H9 (cell line): Measurements from ENCODE around the gene NEAT1. TPM values are rescaled to one million over a fixed set of nuclear protein-coding genes. Genes with fewer than 3 reads are reported as not detected.

ENCODE experiments used
- DNase-seq: peaks from one replicate; pipeline ENCODE4 v3.0.0-alpha.2; 2017
- H2AFZ ChIP-seq: one replicate; pipeline ENCODE4 v1.6.1; 2013; ENCODE audit warnings: mild to moderate bottlenecking, low read length, control low read depth, moderate library complexity
- H2AK5ac ChIP-seq: 2 replicates; pipeline ENCODE4 v1.6.1; 2013; ENCODE audit warnings: low read length, control low read depth, mixed read lengths; ENCODE audit not compliant: insufficient read length
- H2BK120ac ChIP-seq: one replicate; pipeline ENCODE4 v1.6.1; 2013; ENCODE audit warnings: low read depth, mild to moderate bottlenecking, low read length, control low read depth, inconsistent platforms; ENCODE audit not compliant: poor library complexity, severe bottlenecking
- H2BK12ac ChIP-seq: 2 replicates; pipeline ENCODE4 v1.6.1; 2013; ENCODE audit warnings: low read length, control low read depth, mixed read lengths, low read depth; ENCODE audit not compliant: insufficient read length
- H2BK15ac ChIP-seq: 2 replicates; pipeline ENCODE4 v1.6.1; 2013; ENCODE audit warnings: low read depth, low read length, control low read depth
- H2BK20ac ChIP-seq: one replicate; pipeline ENCODE4 v1.6.1; 2013; ENCODE audit warnings: low read depth, mild to moderate bottlenecking, low read length, control low read depth, inconsistent platforms; ENCODE audit not compliant: poor library complexity, severe bottlenecking
- H2BK5ac ChIP-seq: 2 replicates; pipeline ENCODE4 v1.6.1; 2013; ENCODE audit warnings: low read length, control low read depth, mixed read lengths; ENCODE audit not compliant: insufficient read length
- H3K14ac ChIP-seq: 2 replicates; pipeline ENCODE4 v1.6.1; 2013; ENCODE audit warnings: low read length, control low read depth; ENCODE audit not compliant: insufficient read depth
- H3K18ac ChIP-seq: 2 replicates; pipeline ENCODE4 v1.6.1; 2013; ENCODE audit warnings: low read depth, mild to moderate bottlenecking, mixed read lengths, low read length, control low read depth; ENCODE audit not compliant: insufficient read length
- H3K23ac ChIP-seq: 2 replicates; pipeline ENCODE4 v1.6.1; 2013; ENCODE audit warnings: low read length, control low read depth, mixed read lengths, low read depth; ENCODE audit not compliant: insufficient read length
- H3K23me2 ChIP-seq: 2 replicates; pipeline ENCODE4 v1.6.1; 2013; ENCODE audit warnings: low read depth, mild to moderate bottlenecking, mixed read lengths, low read length, control low read depth; ENCODE audit not compliant: insufficient read length, poor library complexity, severe bottlenecking
- H3K27ac ChIP-seq: 2 replicates; pipeline ENCODE4 v1.5.1; 2013; ENCODE audit warnings: low read length, control low read depth, mixed read lengths, low read depth; ENCODE audit not compliant: insufficient read length
- H3K27me3 ChIP-seq: 2 replicates; pipeline ENCODE4 v1.6.1; 2013; ENCODE audit warnings: low read length, control low read depth, inconsistent platforms; ENCODE audit not compliant: insufficient read depth
- H3K4ac ChIP-seq: 2 replicates; pipeline ENCODE4 v1.6.1; 2013; ENCODE audit warnings: low read depth, mild to moderate bottlenecking, control low read depth, inconsistent platforms, low read length, moderate library complexity
- H3K4me1 ChIP-seq: 2 replicates; pipeline ENCODE4 v1.6.1; 2013; ENCODE audit warnings: low read length, control low read depth, inconsistent platforms; ENCODE audit not compliant: insufficient read depth
- H3K4me2 ChIP-seq: 2 replicates; pipeline ENCODE4 v1.6.1; 2013; ENCODE audit warnings: low read length, control low read depth, mixed read lengths; ENCODE audit not compliant: insufficient read length, insufficient read depth
- H3K56ac ChIP-seq: 2 replicates; pipeline ENCODE4 v1.6.1; 2013; ENCODE audit warnings: low read depth, mild to moderate bottlenecking, mixed read lengths, low read length, control low read depth; ENCODE audit not compliant: insufficient read length
- H3K79me1 ChIP-seq: 2 replicates; pipeline ENCODE4 v1.6.1; 2013; ENCODE audit warnings: low read depth, mild to moderate bottlenecking, moderate library complexity, low read length, control low read depth, inconsistent platforms; ENCODE audit not compliant: insufficient read depth, poor library complexity, severe bottlenecking
- H3K79me2 ChIP-seq: 2 replicates; pipeline ENCODE4 v1.6.1; 2013; ENCODE audit warnings: low read length, control low read depth, inconsistent platforms; ENCODE audit not compliant: insufficient read depth
- H3K9ac ChIP-seq: 2 replicates; pipeline ENCODE4 v1.6.1; 2013; ENCODE audit warnings: low read length, control low read depth, mixed read lengths; ENCODE audit not compliant: insufficient read length; ENCODE audit errors: extremely low read depth
- H3K9me3 ChIP-seq: one replicate; pipeline ENCODE4 v1.6.1; 2013; ENCODE audit warnings: low read depth, low read length, inconsistent platforms; ENCODE audit not compliant: control insufficient read depth
- H3T11ph ChIP-seq: one replicate; pipeline ENCODE4 v1.6.1; 2013; ENCODE audit warnings: mild to moderate bottlenecking, low read length, control low read depth, inconsistent platforms
- H4K20me1 ChIP-seq: one replicate; pipeline ENCODE4 v1.6.1; 2013; ENCODE audit not compliant: control insufficient read depth, insufficient read length, insufficient read depth
- H4K5ac ChIP-seq: 2 replicates; pipeline ENCODE4 v1.6.1; 2013; ENCODE audit warnings: low read depth, mild to moderate bottlenecking, mixed read lengths, low read length, control low read depth; ENCODE audit not compliant: insufficient read length
- H4K8ac ChIP-seq: replicated peaks from 2 replicates; pipeline ENCODE4 v1.6.1; 2013; ENCODE audit warnings: low read length, control low read depth, mixed read lengths, low read depth; ENCODE audit not compliant: insufficient read length
- H4K91ac ChIP-seq: 2 replicates; pipeline ENCODE4 v1.6.1; 2013; ENCODE audit warnings: low read depth, mild to moderate bottlenecking, moderate library complexity, mixed read lengths, low read length, control low read depth; ENCODE audit not compliant: insufficient read length
- H3K27ac Mint-ChIP-seq, 3 experiments: 2 replicates in 2 of 3; 3 replicates in 1 of 3; pipeline ENCODE4 v1.8.0; 2020 to 2021; ENCODE audit warnings: mixed read lengths in 3 of 3, mild to moderate bottlenecking in 1 of 3, moderate library complexity in 1 of 3
- H3K27me3 Mint-ChIP-seq: 2 replicates; pipeline ENCODE4 v1.8.0; 2021; ENCODE audit warnings: low read depth, mild to moderate bottlenecking, moderate library complexity, mixed read lengths
- H3K36me3 Mint-ChIP-seq, 3 experiments: 2 replicates in 2 of 3; 3 replicates in 1 of 3; pipeline ENCODE4 v1.8.0; 2020 to 2021; ENCODE audit warnings: low read depth in 3 of 3, mixed read lengths in 3 of 3; ENCODE audit not compliant: insufficient read depth in 1 of 3
- H3K4me1 Mint-ChIP-seq, 2 experiments: 2 replicates each; pipeline ENCODE4 v1.8.0; 2020; ENCODE audit warnings: mixed read lengths in 2 of 2
- H3K4me3 Mint-ChIP-seq, 2 experiments: 2 replicates in 1 of 2; 3 replicates in 1 of 2; pipeline ENCODE4 v1.8.0; 2020 to 2021; ENCODE audit warnings: mild to moderate bottlenecking in 2 of 2, mixed read lengths in 2 of 2, moderate library complexity in 1 of 2
- H3K9me3 Mint-ChIP-seq, 2 experiments: 2 replicates in 1 of 2; 3 replicates in 1 of 2; pipeline ENCODE4 v1.8.0; 2020; ENCODE audit warnings: mild to moderate bottlenecking in 2 of 2, mixed read lengths in 2 of 2, moderate library complexity in 1 of 2
- WGBS: extraction: QIAGEN DNeasy Blood & Tissue Kit; methylation state at CpG from one replicate; pipeline ENCODE4 v1.1.7; 2013; ENCODE audit warnings: missing lambda C conversion rate, low lambda C conversion rate, mixed read lengths; ENCODE audit not compliant: insufficient read length; ENCODE audit errors: extremely low coverage; 5-methylcytosine and 5-hydroxymethylcytosine counted together
- total RNA-seq: library from RNA; stranded (reverse); gene quantifications from 2 replicates; pipeline ENCODE4 v1.2.1, GENCODE V29; 2021
- TF ChIP-seq, protein P1 (sequence below): fragments of 200-600 bp; sonication (generic); conservative IDR thresholded peaks from 3 replicates; pipeline ENCODE4 v1.8.0; 2021; ENCODE audit warnings: antibody characterized with exemption, mild to moderate bottlenecking

The NEAT1 gene
- total RNA-seq, 1 experiment from 2014 or later: 12.7 TPM

DNA sequence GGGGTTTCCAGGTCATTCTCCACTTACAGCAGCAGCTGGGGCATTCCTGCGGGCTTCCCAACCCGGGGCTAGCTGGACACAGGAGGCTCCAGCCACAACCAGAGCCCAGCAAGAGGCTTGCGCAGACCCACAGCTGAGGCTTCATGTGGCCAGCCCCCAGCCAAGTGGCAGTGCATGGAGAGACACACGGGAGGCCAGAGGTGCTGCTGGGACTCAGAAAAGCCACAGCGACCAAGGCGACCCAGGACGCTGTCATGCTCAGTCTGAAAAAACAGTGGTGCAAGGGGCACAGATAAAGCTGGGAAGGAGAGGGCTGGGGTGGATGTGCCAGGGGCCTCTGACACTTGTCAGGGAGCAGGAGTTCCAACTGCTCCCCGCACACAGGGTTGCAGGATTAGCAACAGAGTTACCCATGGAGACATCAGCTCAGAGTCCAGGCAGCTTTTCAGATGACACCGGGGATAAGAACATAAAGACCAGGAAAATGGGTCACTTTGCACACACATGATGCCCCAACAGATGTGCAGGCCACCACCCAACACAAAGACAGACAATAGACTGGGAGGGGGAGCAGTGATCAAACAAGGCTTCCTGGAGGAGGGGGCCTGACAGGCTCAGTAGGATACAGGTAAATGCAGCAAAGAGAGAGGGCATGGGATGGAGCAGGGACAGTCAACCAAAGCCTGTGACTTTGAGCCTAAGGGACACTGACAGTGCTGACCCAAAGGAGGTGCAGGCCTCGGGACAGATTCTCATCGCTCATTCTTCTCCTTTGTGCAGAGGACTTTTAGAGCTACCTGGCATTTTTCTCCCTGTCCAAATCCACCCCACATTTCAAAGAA, 6.9 kb upstream of the NEAT1 start:
- H3K4me2 ChIP-seq: no peak overlapping the region
- no peak overlapping the region for H4K91ac ChIP-seq
- H2BK5ac ChIP-seq: no peak overlapping the region
- no peak overlapping the region for H3K23ac ChIP-seq
- H3K9ac ChIP-seq: no peak overlapping the region
- H3K9me3 ChIP-seq: no peaks in the 10 kb centered on the region
- H3K79me2 ChIP-seq: no peaks in the 10 kb centered on the region
- H2BK120ac ChIP-seq: no peak overlapping the region
- TF ChIP-seq, protein P1, sequence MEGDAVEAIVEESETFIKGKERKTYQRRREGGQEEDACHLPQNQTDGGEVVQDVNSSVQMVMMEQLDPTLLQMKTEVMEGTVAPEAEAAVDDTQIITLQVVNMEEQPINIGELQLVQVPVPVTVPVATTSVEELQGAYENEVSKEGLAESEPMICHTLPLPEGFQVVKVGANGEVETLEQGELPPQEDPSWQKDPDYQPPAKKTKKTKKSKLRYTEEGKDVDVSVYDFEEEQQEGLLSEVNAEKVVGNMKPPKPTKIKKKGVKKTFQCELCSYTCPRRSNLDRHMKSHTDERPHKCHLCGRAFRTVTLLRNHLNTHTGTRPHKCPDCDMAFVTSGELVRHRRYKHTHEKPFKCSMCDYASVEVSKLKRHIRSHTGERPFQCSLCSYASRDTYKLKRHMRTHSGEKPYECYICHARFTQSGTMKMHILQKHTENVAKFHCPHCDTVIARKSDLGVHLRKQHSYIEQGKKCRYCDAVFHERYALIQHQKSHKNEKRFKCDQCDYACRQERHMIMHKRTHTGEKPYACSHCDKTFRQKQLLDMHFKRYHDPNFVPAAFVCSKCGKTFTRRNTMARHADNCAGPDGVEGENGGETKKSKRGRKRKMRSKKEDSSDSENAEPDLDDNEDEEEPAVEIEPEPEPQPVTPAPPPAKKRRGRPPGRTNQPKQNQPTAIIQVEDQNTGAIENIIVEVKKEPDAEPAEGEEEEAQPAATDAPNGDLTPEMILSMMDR: no peak
- H4K5ac ChIP-seq: no peak overlapping the region
- H3K18ac ChIP-seq: no peak overlapping the region
- peaks cover 0 to 7% (median 0%) of the 10 kb centered on the region in 3 experiments; a peak in 2 of 7 replicates for H3K36me3 Mint-ChIP-seq
- WGBS: no CpG with 5 or more reads among the region's 11 CpGs
- no peak overlapping the region for H2AFZ ChIP-seq
- peaks cover 9% of the 10 kb centered on the region for H3K27me3 Mint-ChIP-seq
- no peak overlapping the region for H2BK20ac ChIP-seq
- H2AK5ac ChIP-seq: no peak overlapping the region
- H3K27ac ChIP-seq: no peak overlapping the region
- peak overlapping the region in 2 of 3 experiments; percentile 27 to 34; a peak in 1 of 7 replicates for H3K27ac Mint-ChIP-seq
- H4K8ac ChIP-seq: no peak overlapping the region
- no peaks in the 10 kb centered on the region for H3K23me2 ChIP-seq
- H2BK12ac ChIP-seq: no peak overlapping the region
- no peaks in the 10 kb centered on the region for H4K20me1 ChIP-seq
- H3K27me3 ChIP-seq: no peaks in the 10 kb centered on the region
- no peaks in the 10 kb centered on the region; a peak in 2 of 5 replicates for H3K9me3 Mint-ChIP-seq
- no peak overlapping the region for H3T11ph ChIP-seq
- no peaks in the 10 kb centered on the region for H3K79me1 ChIP-seq
- H3K4me1 Mint-ChIP-seq: peaks cover 44 to 49% of the 10 kb centered on the region in 2 experiments
- peak; percentile 34 for DNase-seq
- peaks cover 3% of the 10 kb centered on the region; the same call in 1 of the 2 replicates for H3K4me1 ChIP-seq
- H2BK15ac ChIP-seq: no peak overlapping the region
- H3K14ac ChIP-seq: no peak overlapping the region
- no peak overlapping the region for H3K56ac ChIP-seq
- H3K4me3 Mint-ChIP-seq: 0 out of 5 replicates have a peak overlapping the region, but pooled peaks of 1 of the 2 experiments have one; percentile 39
- no peak overlapping the region for H3K4ac ChIP-seq
